Measurements from ENCODE around the gene LDLR. TPM values are rescaled to one million over a fixed set of nuclear protein-coding genes. Genes with fewer than 3 reads are reported as not detected.

LDLR gene
- total and polyA plus RNA-seq, 2 donors (not counting 1 experiment from before 2014, with no cell fraction given), result 1.8 to 4.8 TPM

GRCh38 chr19:11069561-11069960, 19.7 kb upstream of the LDLR start:
- no peak overlapping the region for H3K9ac ChIP-seq (ENCODE audit: low read length)
- H3K79me2 ChIP-seq (ENCODE audit: control insufficient read depth, insufficient read depth, low read length), result no peaks in the 10 kb centered on the region
- DNase-seq (no peak), ATAC-seq (ENCODE audit: low read depth) (no peak)
- H3K9me3 ChIP-seq (ENCODE audit: control extremely low read depth in 1 of 3, control insufficient read depth in 2 of 3, insufficient read depth in 1 of 3, low read length in 2 of 3), result peaks cover 0 to 17% (median 0%) of the 10 kb centered on the region in 3 donors
- H3K36me3 ChIP-seq (replicated peaks in 1 of 2; ENCODE audit: control extremely low read depth in 1 of 2, control insufficient read depth in 1 of 2, extremely low read depth in 1 of 2, insufficient read depth in 2 of 2, low read length in 1 of 2), result no peaks in the 10 kb centered on the region
- no peak overlapping the region for H3K4me3 Mint-ChIP-seq
- H3K27me3 ChIP-seq (replicated peaks in 1 of 4; ENCODE audit: control extremely low read depth in 1 of 4, control insufficient read depth in 3 of 4, insufficient read depth in 4 of 4, low read length in 3 of 4), result peaks cover 0 to 6% (median 0%) of the 10 kb centered on the region in 4 experiments
- peaks cover 5 to 7% of the 10 kb centered on the region in 2 donors for H3K4me1 ChIP-seq (ENCODE audit: control insufficient read depth in 2 of 2, insufficient read depth in 2 of 2, low read length in 2 of 2)
- TF ChIP-seq, protein P1, sequence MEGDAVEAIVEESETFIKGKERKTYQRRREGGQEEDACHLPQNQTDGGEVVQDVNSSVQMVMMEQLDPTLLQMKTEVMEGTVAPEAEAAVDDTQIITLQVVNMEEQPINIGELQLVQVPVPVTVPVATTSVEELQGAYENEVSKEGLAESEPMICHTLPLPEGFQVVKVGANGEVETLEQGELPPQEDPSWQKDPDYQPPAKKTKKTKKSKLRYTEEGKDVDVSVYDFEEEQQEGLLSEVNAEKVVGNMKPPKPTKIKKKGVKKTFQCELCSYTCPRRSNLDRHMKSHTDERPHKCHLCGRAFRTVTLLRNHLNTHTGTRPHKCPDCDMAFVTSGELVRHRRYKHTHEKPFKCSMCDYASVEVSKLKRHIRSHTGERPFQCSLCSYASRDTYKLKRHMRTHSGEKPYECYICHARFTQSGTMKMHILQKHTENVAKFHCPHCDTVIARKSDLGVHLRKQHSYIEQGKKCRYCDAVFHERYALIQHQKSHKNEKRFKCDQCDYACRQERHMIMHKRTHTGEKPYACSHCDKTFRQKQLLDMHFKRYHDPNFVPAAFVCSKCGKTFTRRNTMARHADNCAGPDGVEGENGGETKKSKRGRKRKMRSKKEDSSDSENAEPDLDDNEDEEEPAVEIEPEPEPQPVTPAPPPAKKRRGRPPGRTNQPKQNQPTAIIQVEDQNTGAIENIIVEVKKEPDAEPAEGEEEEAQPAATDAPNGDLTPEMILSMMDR (IDR thresholded peaks at IDR 0.05), result no peak
- TF ChIP-seq EZH2 (IDR thresholded peaks at IDR 0.05; ENCODE audit: borderline replicate concordance, insufficient read depth, low read depth, low read length, poor library complexity, severe bottlenecking), result no peak
- CTCF ChIA-PET, result no interaction called here
- 96% methylated on average over 8 of the region's 9 CpGs for WGBS (ENCODE audit: insufficient coverage)
- POLR2A ChIA-PET, result interaction anchor here (0.7 kb wide), 1 partner anchor 31 kb away, joined by 7 read pairs; no protein-coding TSS in a partner anchor
- H3K9me3 Mint-ChIP-seq (ENCODE audit: insufficient read depth), result no peaks in the 10 kb centered on the region
- peaks cover 2% of the 10 kb centered on the region for H3K27me3 Mint-ChIP-seq
- H3K4me3 ChIP-seq (ENCODE audit: control extremely low read depth in 1 of 5, extremely low read depth in 1 of 5, insufficient read depth in 1 of 5, low read depth in 2 of 5, low read length in 4 of 5), result no peak overlapping the region
- H3K27ac ChIP-seq (ENCODE audit: low read length in 2 of 2), result no peak overlapping the region
- H4K20me1 ChIP-seq (ENCODE audit: control insufficient read depth, insufficient read depth, low read length, poor library complexity, severe bottlenecking), result no peaks in the 10 kb centered on the region
- H2AFZ ChIP-seq (ENCODE audit: insufficient read depth, low read depth, low read length, poor library complexity, severe bottlenecking), result no peak overlapping the region
- intact Hi-C loops (cut with micrococcal nuclease), result no loop called here
- peaks cover 7% of the 10 kb centered on the region for H3K4me1 Mint-ChIP-seq
- no peak overlapping the region for H3K27ac Mint-ChIP-seq
- H3K4me2 ChIP-seq (replicated peaks; ENCODE audit: low read depth, low read length, poor library complexity, severe bottlenecking), result no peak overlapping the region

GRCh38 chr19:11070123-11070522, 19.1 kb upstream of the LDLR start:
- Histone ChIP-seq H4K20me1 (ENCODE audit: control insufficient read depth, insufficient read depth, low read length, poor library complexity, severe bottlenecking) (no peaks in the 10 kb centered on the region), H3K9ac (ENCODE audit: low read length) (no peak overlapping the region), H3K27me3 (replicated peaks in 1 of 4; ENCODE audit: control extremely low read depth in 1 of 4, control insufficient read depth in 3 of 4, insufficient read depth in 4 of 4, low read length in 3 of 4) (peaks cover 0 to 6% (median 0%) of the 10 kb centered on the region in 4 experiments), H3K4me2 (replicated peaks; ENCODE audit: low read depth, low read length, poor library complexity, severe bottlenecking) (no peak overlapping the region), H3K79me2 (ENCODE audit: control insufficient read depth, insufficient read depth, low read length) (no peaks in the 10 kb centered on the region), H3K27ac (ENCODE audit: low read length in 2 of 2) (no peak overlapping the region), H2AFZ (ENCODE audit: insufficient read depth, low read depth, low read length, poor library complexity, severe bottlenecking) (no peak overlapping the region), H3K4me1 (ENCODE audit: control insufficient read depth in 2 of 2, insufficient read depth in 2 of 2, low read length in 2 of 2) (peaks cover 7 to 8% of the 10 kb centered on the region in 2 donors), H3K4me3 (ENCODE audit: control extremely low read depth in 1 of 5, extremely low read depth in 1 of 5, insufficient read depth in 1 of 5, low read depth in 2 of 5, low read length in 4 of 5) (no peak overlapping the region), H3K36me3 (replicated peaks in 1 of 2; ENCODE audit: control extremely low read depth in 1 of 2, control insufficient read depth in 1 of 2, extremely low read depth in 1 of 2, insufficient read depth in 2 of 2, low read length in 1 of 2) (no peaks in the 10 kb centered on the region), H3K9me3 (ENCODE audit: control extremely low read depth in 1 of 3, control insufficient read depth in 2 of 3, insufficient read depth in 1 of 3, low read length in 2 of 3) (peaks cover 0 to 18% (median 0%) of the 10 kb centered on the region in 3 donors)
- WGBS (ENCODE audit: insufficient coverage), result 100% methylated on average over 2 of the region's 4 CpGs
- intact Hi-C loops (cut with micrococcal nuclease), result no loop called here
- Mint-ChIP-seq H3K27me3 (peaks cover 5% of the 10 kb centered on the region), H3K4me1 (peaks cover 11% of the 10 kb centered on the region), H3K9me3 (ENCODE audit: insufficient read depth) (no peaks in the 10 kb centered on the region), H3K27ac (no peak overlapping the region), H3K4me3 (no peak overlapping the region)
- DNase-seq, result no peak
- ChIA-PET CTCF (interaction anchor here (0.6 to 0.7 kb wide), 2 partner anchors 56 to 953 kb away, joined by 3 read pairs; no protein-coding TSS in a partner anchor), POLR2A (no interaction called here)
- no peak for ATAC-seq (ENCODE audit: low read depth)
- TF ChIP-seq, protein P1 (IDR thresholded peaks at IDR 0.05), result no peak
- no peak for TF ChIP-seq EZH2 (IDR thresholded peaks at IDR 0.05; ENCODE audit: borderline replicate concordance, insufficient read depth, low read depth, low read length, poor library complexity, severe bottlenecking)
